Skeletal muscle tissue (tissue), 4 donors: ENCODE measurements around the gene DUSP28. TPM values are rescaled to one million over a fixed set of nuclear protein-coding genes. Genes with fewer than 3 reads are reported as not detected.

Experiments used
- H3K27ac ChIP-seq: one replicate; pipeline ENCODE4 v1.7.0; 2013; ENCODE audit warnings: mild to moderate bottlenecking, low read depth, low read length, inconsistent platforms
- H3K27me3 ChIP-seq, 3 donors: one replicate each; pipeline ENCODE4 v1.7.0; 2013; ENCODE audit warnings: low read length in 3 of 3; ENCODE audit not compliant: control insufficient read depth in 3 of 3, insufficient read depth in 3 of 3
- H3K36me3 ChIP-seq, 3 donors: one replicate each; pipeline ENCODE4 v1.7.0; 2013; ENCODE audit warnings: low read length in 3 of 3; ENCODE audit not compliant: control insufficient read depth in 3 of 3, insufficient read depth in 3 of 3
- H3K4me1 ChIP-seq, 3 donors: one replicate each; pipeline ENCODE4 v1.7.0; 2013; ENCODE audit warnings: low read length in 3 of 3, mild to moderate bottlenecking in 3 of 3; ENCODE audit not compliant: control insufficient read depth in 3 of 3, insufficient read depth in 3 of 3
- H3K4me3 ChIP-seq, 3 donors: one replicate each; pipeline ENCODE4 v1.7.0; 2013; ENCODE audit warnings: low read length in 3 of 3
- H3K9ac ChIP-seq, 3 donors: one replicate each; pipeline ENCODE4 v1.7.0; 2013; ENCODE audit warnings: low read length in 3 of 3, mild to moderate bottlenecking in 3 of 3, moderate library complexity in 2 of 3, low read depth in 1 of 3
- H3K9me3 ChIP-seq, 3 donors: one replicate each; pipeline ENCODE4 v1.7.0; 2013; ENCODE audit warnings: low read length in 3 of 3; ENCODE audit not compliant: control insufficient read depth in 3 of 3
- total RNA-seq: library from RNA; depleted of rRNA; stranded (reverse); fragments of >200 nt; gene quantifications from one replicate; pipeline ENCODE4 v1.2.3, GENCODE V29; 2014
- donor health status: Osteomylitis.

Gene DUSP28
- total RNA-seq, 1 donor from 2014 or later: 8.4 TPM

DNA sequence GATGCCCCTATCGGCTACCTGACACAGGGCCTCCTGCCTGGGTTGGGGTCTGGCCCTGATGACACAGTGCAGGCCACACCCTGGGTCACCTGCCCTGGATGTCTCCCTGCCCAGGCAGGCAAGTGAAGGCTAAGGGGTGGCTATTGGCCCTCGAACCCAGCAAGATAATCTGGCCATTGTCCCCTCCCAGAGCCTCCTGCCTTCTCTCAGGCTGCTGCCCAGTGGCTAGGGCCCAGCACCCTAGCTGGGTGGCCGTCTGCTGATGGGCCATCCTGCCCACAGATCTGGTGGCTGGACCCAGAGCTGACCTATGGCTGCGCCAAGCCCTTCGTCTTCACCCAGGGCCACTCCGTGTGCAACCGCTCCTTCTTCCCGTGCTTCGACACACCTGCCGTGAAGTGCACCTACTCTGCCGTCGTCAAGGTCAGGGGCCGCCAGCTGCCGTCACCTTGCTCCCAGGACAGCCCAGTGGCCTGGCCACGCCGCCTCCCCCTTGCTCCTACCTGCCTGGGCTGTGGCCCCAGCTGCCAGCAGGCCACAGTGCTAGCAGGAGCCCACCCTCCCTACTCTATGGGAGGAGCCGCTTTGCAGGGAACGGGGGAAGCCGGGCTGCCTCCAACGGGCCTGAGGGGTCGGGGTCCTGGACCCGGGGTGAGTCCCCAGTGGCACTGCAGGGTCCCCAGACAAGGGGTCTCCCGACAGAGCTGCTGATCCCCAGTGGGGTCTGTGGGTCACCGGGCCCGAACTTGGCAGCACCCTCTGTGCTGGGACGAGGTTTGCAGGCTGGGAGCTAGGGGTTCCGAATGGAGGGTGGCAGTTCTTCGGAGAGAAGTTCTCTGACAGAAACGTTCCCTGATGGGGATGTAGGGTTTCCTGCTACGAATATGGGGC, 12.2 kb downstream of the DUSP28 start:
- Histone ChIP-seq H3K36me3 (peaks cover 12 to 27% (median 20%) of the 10 kb centered on the region in 3 donors), H3K9me3 (no peaks in the 10 kb centered on the region), H3K27ac (no peak overlapping the region), H3K9ac (no peak overlapping the region), H3K27me3 (no peaks in the 10 kb centered on the region), H3K4me3 (no peak overlapping the region), H3K4me1 (peaks cover 18 to 29% (median 25%) of the 10 kb centered on the region in 3 donors)

DNA sequence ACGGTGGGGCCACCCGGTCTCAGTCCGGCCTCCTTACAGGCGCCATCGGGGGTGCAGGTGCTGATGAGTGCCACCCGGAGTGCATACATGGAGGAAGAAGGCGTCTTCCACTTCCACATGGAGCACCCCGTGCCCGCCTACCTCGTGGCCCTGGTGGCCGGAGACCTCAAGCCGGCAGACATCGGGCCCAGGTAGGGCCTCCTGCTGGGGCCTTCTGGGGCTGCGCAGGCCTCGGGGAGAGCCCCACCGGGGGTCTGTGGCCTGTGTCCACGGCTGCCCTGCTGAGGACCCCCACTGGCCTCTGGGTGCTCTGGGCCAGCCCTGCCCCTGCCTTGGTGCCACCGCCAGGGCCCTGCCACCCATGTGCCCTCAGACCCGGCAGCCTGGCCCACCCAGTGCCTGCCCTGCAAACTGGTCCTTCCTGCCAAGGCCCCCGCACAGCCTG, 12.9 kb downstream of the DUSP28 start:
- Histone ChIP-seq H3K36me3 (peaks cover 16 to 32% (median 20%) of the 10 kb centered on the region in 3 donors), H3K4me3 (no peak overlapping the region), H3K9me3 (no peaks in the 10 kb centered on the region), H3K27ac (no peak overlapping the region), H3K27me3 (no peaks in the 10 kb centered on the region), H3K9ac (no peak overlapping the region), H3K4me1 (peaks cover 14 to 23% (median 19%) of the 10 kb centered on the region in 3 donors)

DNA sequence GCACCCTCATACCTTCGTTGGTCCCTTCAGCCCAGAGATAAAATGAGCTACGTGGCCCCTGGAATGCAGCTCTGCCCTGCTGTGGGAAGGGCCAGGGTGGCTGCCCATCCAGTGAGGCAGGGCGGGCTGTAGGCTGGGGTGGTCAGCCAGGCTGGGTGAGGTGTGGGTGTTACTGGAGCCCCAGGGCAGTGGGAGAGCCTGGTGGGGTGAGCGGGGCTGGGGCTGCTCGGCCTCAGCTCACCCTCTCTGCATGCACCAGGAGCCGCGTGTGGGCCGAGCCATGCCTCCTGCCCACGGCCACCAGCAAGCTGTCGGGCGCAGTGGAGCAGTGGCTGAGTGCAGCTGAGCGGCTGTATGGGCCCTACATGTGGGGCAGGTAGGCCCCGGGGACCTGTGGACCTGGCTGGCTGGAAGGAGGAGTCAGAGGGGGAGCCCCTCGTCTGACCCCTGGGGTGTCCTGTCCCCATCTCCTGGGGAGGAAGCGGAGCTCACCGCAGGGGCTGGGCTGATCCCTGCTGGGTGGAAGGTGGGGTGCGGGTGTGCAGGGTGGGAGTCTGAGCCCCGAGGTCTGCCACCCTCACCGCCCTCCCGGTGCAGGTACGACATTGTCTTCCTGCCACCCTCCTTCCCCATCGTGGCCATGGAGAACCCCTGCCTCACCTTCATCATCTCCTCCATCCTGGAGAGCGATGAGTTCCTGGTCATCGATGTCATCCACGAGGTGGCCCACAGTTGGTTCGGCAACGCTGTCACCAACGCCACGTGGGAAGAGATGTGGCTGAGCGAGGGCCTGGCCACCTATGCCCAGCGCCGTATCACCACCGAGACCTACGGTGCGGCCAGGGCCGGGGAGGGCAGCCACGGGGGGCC, 13.6 kb downstream of the DUSP28 start:
- H3K9ac ChIP-seq: no peak overlapping the region
- no peak overlapping the region for H3K4me3 ChIP-seq
- H3K27ac ChIP-seq: no peak overlapping the region
- peaks cover 16 to 34% (median 20%) of the 10 kb centered on the region in 3 donors for H3K36me3 ChIP-seq
- peaks cover 14 to 23% (median 19%) of the 10 kb centered on the region in 3 donors for H3K4me1 ChIP-seq
- H3K9me3 ChIP-seq: no peaks in the 10 kb centered on the region
- no peaks in the 10 kb centered on the region for H3K27me3 ChIP-seq

DNA sequence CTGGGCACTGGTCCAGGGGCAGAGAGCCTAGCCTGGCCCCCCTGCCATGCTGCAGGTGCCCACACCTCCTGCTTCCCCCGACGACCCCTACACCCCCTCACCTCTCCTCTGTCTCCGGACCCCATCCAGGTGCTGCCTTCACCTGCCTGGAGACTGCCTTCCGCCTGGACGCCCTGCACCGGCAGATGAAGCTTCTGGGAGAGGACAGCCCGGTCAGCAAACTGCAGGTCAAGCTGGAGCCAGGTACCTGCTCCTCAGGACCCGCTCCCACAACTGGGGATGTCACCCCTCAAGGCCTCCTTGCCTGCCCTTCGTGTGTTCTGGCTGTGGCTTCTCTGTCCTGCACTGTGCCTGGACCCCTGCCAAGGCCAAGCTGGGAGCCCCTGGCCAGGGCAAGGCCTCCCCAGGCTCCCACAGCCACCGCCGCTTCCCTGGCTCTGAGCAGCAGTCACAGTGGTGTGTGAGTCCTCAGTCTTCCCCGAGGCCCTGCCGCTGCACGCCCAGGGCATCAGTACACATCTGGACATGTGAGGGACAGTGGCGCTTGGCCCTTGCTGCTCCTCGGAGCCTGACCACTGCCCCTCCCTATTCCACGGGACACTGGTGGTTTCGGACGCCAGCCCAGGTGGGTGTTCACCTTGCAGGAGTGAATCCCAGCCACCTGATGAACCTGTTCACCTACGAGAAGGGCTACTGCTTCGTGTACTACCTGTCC, 14.4 kb downstream of the DUSP28 start:
- Histone ChIP-seq H3K9me3 (no peaks in the 10 kb centered on the region), H3K9ac (no peak overlapping the region), H3K27me3 (no peaks in the 10 kb centered on the region), H3K4me1 (peaks cover 10 to 19% (median 13%) of the 10 kb centered on the region in 3 donors), H3K36me3 (peaks cover 16 to 34% (median 20%) of the 10 kb centered on the region in 3 donors), H3K4me3 (no peak overlapping the region), H3K27ac (no peak overlapping the region)

DNA sequence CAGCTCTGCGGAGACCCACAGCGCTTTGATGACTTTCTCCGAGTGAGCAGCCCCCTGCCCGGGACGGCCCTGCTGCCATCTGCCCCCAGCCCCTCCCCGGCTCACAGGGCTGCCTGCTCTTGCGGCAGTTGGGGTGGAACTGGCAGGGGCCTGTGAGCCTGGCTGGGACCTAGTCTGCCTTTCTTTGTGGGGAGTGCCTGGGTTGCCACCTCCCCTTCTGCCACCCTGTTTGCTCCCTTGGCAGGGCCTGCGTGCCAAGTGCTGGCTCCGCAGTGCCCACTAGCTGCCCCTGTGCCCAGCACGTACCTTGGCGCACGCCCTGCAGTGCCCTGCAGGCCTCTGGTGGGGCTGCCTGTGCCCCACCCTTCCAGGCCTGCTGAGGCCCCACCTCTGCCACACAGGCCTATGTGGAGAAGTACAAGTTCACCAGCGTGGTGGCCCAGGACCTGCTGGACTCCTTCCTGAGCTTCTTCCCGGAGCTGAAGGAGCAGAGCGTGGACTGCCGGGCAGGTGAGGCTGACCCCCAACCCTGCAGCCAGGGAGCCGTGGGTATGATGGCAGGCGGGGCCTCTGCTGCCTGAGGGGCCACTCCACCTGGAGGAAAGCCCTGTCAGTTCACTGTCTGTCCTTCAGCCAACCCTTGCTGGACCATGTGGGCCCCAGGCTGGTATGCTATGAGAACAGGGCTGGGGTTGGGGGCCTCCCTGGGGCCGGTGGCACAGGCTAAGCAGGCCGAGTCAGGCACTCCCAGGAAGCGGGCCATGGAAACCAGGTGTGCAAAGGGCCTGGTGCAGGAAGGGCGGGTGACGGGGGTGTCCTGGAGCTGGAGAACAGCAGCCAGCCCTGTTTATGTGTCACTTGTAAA, 15.2 kb downstream of the DUSP28 start:
- H3K36me3 ChIP-seq: peaks cover 16 to 34% (median 20%) of the 10 kb centered on the region in 3 donors
- no peak overlapping the region for H3K4me3 ChIP-seq
- peaks cover 10 to 19% (median 12%) of the 10 kb centered on the region in 3 donors for H3K4me1 ChIP-seq
- H3K9ac ChIP-seq: no peak overlapping the region
- H3K27me3 ChIP-seq: no peaks in the 10 kb centered on the region
- no peak overlapping the region for H3K27ac ChIP-seq
- H3K9me3 ChIP-seq: no peaks in the 10 kb centered on the region

DNA sequence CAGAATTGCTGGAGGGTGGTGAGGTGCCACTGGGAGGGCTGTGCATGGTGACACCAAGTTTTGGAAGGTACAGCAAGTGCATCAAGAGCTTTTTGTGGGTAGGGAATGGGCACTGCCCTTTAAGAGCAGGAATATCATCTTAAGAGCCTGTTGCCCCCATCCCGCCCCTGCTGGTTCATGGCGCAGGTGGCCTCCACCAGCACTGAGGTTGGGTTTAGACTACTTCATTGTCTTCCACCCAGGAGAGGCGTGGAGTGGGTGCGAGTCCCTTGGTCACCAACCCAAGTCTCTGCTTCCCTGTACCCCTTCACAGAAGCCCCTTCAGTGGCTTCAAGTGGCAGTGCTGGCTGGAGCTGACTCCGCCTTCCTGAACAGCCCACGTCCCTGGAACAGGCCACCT, 15.9 kb downstream of the DUSP28 start:
- Histone ChIP-seq H3K27ac (no peak overlapping the region), H3K36me3 (peaks cover 16 to 34% (median 20%) of the 10 kb centered on the region in 3 donors), H3K4me3 (no peak overlapping the region), H3K27me3 (no peaks in the 10 kb centered on the region), H3K9me3 (peaks cover 0 to 2% (median 0%) of the 10 kb centered on the region in 3 donors), H3K4me1 (peaks cover 9 to 18% (median 9%) of the 10 kb centered on the region in 3 donors), H3K9ac (no peak overlapping the region)

DNA sequence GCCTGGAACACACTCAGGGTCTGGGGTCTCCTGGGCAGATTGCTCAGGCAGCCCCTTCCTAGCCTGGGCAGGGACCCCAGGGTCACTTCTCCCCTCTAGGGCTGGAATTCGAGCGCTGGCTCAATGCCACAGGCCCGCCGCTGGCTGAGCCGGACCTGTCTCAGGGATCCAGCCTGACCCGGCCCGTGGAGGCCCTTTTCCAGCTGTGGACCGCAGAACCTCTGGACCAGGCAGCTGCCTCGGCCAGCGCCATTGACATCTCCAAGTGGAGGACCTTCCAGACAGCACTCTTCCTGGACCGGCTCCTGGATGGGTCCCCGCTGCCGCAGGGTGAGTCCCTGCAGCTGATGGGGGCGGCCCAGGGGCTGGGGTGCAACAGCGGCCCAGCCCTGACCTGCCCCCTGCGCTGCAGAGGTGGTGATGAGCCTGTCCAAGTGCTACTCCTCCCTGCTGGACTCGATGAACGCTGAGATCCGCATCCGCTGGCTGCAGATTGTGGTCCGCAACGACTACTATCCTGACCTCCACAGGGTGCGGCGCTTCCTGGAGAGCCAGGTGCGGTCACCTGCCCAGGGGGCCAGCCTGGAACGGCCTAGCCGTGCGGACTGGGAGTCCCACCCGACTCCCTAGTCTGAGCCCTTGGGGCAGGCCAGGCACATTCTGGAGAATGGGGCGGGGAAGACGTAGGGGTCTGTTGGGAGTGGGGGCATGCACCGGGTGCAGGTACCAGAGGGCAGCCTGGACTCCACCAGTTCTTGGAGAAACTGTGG, 16.5 kb downstream of the DUSP28 start:
- H3K27ac ChIP-seq: no peak overlapping the region
- H3K27me3 ChIP-seq: no peaks in the 10 kb centered on the region
- H3K9me3 ChIP-seq: peaks cover 0 to 2% (median 0%) of the 10 kb centered on the region in 3 donors
- no peak overlapping the region for H3K4me3 ChIP-seq
- peaks cover 9 to 16% (median 9%) of the 10 kb centered on the region in 3 donors for H3K4me1 ChIP-seq
- H3K9ac ChIP-seq: no peak overlapping the region
- peaks cover 18 to 34% (median 20%) of the 10 kb centered on the region in 3 donors for H3K36me3 ChIP-seq

DNA sequence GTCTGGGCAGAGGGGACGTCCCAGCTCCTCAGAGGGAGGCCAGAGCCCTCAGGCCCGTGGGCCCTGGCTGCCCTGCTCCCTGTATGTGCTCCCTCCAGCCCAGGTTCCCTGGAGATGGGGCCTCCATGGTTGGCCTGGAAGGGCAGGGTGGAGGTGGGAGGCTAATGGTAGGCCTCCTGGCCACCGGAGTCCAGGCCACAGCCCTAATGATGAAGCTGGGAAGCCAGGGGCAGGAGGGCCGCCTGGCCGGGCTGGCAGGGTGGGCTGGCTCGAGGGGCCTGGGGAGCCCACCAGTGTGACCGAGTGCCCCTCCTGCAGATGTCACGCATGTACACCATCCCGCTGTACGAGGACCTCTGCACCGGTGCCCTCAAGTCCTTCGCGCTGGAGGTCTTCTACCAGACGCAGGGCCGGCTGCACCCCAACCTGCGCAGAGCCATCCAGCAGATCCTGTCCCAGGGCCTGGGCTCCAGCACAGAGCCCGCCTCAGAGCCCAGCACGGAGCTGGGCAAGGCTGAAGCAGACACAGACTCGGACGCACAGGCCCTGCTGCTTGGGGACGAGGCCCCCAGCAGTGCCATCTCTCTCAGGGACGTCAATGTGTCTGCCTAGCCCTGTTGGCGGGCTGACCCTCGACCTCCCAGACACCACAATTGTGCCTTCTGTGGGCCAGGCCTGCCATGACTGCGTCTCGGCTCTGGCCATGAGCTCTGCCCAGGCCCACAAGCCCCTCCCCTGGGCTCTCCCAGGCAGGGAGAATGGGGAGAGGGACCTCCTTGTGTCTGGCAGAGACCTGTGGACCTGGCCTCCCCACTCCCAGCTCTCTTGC, 17.3 kb downstream of the DUSP28 start:
- peak overlapping the region in 1 of 3 donors; percentile 3 for H3K9ac ChIP-seq
- H3K4me1 ChIP-seq: peaks cover 9 to 16% (median 9%) of the 10 kb centered on the region in 3 donors
- H3K4me3 ChIP-seq: no peak overlapping the region
- no peaks in the 10 kb centered on the region for H3K27me3 ChIP-seq
- peaks cover 18 to 30% (median 20%) of the 10 kb centered on the region in 3 donors for H3K36me3 ChIP-seq
- H3K27ac ChIP-seq: no peak overlapping the region
- H3K9me3 ChIP-seq: peaks cover 0 to 2% (median 0%) of the 10 kb centered on the region in 3 donors
